Keratinocyte (primary cell): ENCODE results near the gene ATL1.
A peak's percentile ranks its signal among the peaks of the same experiment; 100 is the strongest.

Source experiments
- CTCF ChIP-seq, 3 experiments: IDR thresholded peaks in 1 of 3; conservative IDR thresholded peaks in 1 of 3; optimal IDR thresholded peaks in 1 of 3; 2 replicates in 2 of 3; 3 replicates in 1 of 3; pipeline versions ENCODE3 to v1.5.1; 2011; ENCODE audit warnings: low read length in 3 of 3, mild to moderate bottlenecking in 3 of 3, moderate library complexity in 2 of 3, control low read depth in 1 of 3, inconsistent platforms in 1 of 3; ENCODE audit not compliant: insufficient read depth in 2 of 3; ENCODE audit errors: extremely low read depth in 1 of 3
- EZH2 ChIP-seq: IDR thresholded peaks from one replicate; pipeline ENCODE4 v1.6.1; 2012; ENCODE audit warnings: inconsistent platforms, mild to moderate bottlenecking, low read length, moderate library complexity

- TF ChIP-seq CTCF (optimal IDR thresholded peaks at IDR 0.05 in 1 of 3, IDR thresholded peaks at IDR 0.05 in 1 of 3, conservative IDR thresholded peaks at IDR 0.05 in 1 of 3; ENCODE audit: extremely low read depth in 1 of 3, insufficient read depth in 2 of 3, low read length in 3 of 3) = peak in 1 of 3 experiments; percentile 1
- no peak for TF ChIP-seq EZH2
These were observed 107.7 kb downstream of the ATL1 start for GRCh38 chr14:50667684-50667995.
